Central memory CD4-positive, alpha-beta T cell (primary cell): ENCODE measurements around the gene RASSF3.

ENCODE experiments used
- DNase-seq: peaks from one replicate; pipeline ENCODE4 v3.0.0; 2022

The RASSF3 gene

DNA sequence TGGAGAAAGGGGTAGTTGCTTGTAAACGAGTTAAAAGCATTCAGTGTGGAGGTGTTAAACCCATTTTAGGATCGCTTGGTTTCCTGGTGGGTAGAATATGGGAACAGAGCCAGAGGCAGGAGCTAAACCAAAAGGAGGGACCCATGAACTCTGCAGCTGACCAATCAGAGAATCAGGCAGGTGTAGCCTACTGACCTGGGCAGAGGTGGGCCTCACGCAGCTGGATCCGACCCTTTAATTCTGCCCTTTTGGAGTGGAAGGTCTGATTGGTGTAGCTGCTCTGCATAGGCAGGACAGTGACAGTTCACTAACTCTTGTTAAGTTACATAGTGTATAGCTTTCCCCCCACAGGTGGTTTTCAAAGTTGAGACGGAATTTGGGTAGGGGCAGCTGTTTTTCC lies 85.3 kb downstream of the RASSF3 start:
- DNase-seq = no peak

DNA sequence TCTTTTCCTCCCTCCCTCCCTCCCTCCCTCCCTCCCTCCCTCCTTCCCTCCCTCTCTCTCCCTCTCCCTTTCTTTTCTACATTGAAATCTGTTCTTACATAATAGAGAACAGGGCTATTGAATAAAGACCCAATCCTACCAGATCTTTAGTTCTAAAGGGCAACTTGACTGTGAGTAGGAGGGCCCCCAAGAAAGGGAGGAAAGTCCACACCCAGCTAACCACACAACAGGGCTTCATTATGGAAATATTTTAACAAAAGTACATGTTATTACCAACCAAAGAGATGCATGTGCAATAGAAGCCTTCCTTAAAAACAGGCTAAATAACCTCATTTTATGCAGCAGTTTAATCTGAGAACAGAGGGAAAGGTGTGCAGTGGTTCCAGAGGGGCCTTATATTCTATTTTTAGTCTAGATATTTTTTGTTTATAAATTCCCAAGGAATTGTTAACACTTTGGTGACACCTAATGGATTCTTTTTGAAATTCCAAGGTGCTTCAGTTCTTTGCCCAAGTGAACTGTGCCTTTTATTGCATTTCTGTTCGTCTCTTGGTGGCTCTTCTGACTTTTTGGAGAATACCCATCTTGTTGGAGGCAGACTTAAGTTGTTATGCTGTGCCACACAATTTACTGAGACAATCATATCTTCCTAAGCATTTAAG lies 85.9 kb downstream of the RASSF3 start:
- DNase-seq = no peak

DNA sequence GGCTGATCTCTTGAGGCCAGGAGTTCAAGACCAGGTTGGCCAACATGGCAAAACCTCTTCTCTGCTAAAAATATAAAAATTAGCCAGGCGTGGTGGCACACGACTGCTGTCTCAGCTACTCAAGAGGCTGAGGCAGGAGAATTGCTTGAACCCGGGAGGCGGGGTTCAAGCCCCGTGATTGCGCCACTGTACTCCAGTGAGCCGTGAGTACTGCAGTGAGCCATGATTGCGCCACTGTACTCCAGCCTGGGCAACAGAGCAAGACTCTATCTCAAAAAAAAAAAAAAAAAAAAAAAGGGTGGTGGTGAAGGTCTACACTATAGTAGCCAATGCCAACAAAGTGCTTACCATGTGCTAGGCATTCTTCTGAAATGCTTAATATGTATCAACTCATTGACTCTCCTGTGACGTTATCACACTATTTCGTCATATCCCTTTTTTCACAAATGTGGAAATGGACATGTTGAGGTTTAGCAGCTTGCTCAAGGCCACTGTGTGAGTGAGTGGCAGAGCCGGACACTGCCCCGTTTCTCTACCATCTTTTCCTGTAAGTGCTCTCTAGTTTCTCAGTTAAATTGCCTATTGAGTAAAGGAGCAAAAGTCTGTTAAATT lies 89.3 kb downstream of the RASSF3 start:
- DNase-seq = no peak

DNA sequence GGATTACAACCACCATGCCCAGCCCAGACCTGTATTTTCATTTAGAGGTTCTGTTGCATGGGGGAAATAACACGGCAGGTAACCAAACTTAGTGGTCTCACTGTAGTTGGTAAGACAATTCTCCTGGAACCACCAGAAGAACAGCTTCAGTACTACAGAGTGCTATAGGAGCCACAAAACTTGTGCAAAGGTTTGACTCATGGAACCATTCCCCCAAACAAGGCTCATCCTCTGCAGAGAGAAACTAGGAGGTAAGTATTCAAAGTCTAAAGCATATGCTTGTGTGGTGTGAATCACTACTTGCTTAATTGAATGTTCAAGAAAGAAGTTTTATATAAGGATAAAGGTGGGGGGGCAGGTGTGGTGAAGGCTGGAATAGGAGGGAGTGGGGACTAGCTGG lies 90.2 kb downstream of the RASSF3 start:
- no peak for DNase-seq

DNA sequence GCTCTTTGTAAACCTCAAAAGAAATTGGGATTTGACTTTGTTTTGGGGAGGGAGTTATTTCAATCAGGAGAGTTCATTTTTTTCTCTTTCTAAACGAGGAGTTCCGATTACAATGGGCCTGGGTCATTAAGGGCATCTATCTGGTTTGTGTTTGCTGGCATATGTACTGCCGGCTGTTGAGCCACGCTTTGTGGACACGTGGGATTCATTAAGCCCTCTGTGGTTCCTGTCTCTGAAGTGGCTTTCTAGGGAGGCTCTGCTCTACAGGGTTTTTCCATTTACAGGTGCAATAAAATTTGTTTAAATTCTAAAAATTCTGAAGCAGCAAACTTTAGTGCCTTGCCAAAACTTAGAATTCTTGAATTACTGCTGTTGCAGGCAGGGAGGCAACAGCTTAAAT lies 91.0 kb downstream of the RASSF3 start:
- no peak for DNase-seq

DNA sequence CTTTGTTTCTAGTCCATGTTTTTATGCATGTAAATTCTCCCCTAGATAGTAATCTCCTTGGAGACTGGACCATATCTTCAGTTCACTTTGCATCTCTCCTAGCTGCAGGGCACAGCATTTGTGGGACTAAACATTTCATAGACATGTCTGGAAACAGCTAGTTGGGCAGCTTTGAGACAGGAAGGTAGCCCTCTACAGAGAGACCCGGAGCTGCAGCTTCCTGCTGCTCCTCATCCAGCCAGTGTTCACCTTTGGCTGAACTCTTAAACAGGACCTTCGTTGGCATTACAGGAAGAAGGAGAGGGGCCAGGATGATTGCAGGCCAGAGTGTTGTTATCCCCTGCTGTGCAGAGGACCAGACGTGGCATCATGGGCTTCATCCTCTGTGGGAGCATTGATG lies 96.0 kb downstream of the RASSF3 start:
- DNase-seq = no peak

DNA sequence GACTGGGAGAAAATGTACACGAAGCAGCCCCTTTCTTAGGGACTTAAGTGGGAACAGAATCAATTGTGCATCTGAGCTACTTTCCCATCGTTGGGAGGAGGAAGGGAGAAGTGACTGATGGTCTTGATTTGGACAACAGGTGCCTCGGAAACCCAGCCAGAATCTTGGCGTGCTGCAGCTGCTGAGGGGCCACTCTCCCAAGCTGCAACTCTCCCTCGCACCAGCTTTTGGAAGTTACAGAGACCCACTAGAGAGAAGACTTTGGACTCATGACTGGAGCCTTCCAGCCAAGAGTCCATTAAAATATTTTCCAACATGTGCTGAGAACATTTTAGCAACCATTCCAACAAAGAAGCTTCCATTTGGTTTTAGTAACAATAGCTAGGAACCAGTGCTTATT lies 96.6 kb downstream of the RASSF3 start:
- DNase-seq = no peak

DNA sequence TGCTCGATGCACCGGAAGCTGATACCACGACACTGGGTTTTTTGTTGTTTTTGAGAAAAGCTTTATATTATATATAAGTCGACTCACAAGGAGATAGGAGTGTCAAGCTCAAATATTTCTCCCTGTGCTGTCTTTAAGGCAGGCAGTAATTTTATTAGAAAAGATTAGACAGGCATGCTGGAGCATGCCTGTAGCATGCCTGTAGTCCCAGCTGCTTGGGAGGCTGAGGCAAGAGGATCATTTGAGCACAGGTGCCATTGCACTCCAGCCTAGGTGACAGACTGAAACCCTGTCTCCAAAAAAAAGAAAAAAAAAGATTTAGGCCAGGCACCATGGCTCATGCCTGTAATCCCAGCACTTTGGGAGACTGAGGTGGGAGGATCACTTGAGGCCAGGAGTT lies 97.1 kb downstream of the RASSF3 start:
- no peak for DNase-seq

DNA sequence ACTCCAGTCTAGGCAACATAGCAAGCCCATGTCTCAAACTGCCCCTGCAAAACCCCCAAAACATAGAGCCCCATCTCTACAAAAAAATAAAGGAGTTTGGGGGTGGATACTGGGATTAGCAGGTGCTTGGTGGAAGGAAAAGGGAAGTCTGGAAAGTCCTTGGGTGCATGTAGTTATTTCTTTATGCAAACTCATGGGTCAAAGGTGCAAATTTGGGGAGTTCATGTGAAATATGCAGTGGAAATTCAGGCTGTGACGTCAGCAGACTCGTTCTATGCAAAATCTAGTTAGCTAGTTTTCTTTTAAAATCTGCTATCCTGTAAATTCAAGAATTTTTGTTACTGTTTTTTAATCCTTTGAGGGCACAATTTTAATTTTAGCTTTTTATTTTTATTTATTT lies 97.6 kb downstream of the RASSF3 start:
- DNase-seq = no peak

DNA sequence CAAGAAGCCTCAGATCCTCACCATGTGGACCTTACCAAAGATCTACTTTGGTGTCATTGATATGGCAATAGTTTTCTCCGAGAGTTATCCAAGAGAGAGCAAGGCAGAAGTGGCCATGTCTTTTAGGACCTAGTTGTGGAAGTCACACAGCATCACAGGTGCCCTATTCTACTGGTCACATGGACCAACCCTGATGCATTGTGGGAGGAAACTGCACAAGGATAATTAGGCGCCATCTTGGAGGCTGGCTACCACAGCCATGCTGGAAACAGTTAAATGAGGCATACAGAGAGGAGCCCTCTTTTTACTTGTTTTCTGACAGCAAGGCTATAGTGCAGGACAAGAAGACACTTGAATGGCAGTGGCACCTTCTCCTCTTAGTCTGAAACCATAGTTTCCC lies 99.1 kb downstream of the RASSF3 start:
- DNase-seq = no peak

DNA sequence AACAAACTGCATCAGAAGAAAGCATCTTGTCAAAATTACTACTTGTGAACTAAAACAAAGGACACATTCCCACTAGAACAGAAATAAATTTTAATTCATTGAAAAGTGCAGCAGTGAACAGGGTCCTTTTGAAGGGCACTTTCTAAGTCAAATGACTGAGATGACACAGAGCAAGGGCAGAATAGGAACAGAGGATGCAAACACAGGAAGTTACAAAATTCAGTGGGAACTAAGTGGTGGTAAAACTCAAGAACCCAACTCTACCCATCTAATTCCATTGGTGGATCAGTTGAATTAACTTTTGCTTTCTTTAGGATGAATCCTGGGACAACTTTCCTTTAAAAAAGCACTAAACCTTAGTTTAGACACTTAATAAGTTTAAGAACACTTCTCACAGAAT lies 103.1 kb downstream of the RASSF3 start:
- DNase-seq = no peak

DNA sequence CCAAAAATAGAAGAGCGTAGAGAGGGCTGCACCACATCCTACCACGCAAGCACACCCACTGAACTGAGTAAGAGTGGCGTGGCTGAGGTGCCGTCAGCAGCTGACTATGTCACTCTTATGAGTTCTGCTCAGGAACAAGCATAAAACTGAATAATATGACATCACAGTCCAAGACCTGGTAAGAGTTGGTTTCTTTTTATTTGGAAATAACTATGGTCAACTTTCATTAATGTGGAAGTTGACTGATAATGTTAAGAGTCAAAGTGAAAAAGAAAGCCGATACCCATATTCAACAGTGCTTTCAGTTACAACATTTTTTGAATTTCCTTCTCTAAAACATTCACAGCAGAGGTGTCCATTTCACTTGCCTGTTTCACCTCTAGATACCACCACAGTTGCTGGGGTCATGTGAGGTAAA lies 104.3 kb downstream of the RASSF3 start:
- no peak for DNase-seq

DNA sequence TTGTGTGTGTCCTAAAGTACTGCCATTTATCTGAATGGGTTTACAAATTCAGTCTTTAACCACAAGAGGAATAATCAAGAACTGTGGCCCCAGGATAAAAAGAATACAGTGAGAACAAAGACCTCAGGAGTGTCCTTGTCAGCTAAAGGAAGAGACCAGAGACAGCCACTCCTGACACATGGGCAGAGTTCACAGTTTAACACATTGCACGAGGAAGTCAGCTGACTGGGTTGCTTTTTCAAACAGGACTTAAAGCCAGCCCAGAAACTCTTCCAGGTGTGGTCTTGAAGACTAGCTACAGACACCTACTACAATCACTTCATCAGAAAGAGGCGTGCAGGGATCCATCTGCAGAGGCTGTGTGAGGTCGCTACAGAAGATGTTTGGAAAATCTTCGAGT lies 106.1 kb downstream of the RASSF3 start:
- no peak for DNase-seq

DNA sequence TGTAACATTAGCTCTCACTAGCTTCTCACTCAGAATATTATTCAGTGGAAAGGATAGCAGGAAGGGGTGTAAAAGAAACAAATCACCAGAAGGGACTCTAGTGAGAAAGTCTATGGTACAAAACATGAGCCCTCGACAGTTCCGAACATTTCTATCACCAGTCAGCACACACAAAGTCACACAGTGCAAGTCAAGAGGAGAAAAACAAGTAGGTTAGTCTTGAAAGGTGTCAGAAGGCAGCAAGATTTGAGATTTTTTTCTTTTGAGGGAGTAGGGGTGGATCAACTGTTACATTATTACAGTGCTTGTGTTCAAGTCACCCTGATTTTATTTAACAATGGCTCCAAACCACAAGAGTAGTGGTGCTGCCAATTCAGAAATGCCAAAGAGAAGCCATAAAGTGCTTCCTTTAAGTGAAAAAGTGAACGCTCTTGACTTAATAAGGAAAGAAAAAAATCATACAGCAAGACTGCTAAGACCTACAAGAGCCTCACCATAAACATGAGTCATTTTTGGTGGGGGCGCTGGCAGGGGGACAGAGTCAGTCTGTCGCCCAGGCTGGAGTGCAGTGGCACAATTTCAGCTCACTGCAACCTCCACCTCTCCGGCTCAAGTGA lies 106.7 kb downstream of the RASSF3 start:
- no peak for DNase-seq

DNA sequence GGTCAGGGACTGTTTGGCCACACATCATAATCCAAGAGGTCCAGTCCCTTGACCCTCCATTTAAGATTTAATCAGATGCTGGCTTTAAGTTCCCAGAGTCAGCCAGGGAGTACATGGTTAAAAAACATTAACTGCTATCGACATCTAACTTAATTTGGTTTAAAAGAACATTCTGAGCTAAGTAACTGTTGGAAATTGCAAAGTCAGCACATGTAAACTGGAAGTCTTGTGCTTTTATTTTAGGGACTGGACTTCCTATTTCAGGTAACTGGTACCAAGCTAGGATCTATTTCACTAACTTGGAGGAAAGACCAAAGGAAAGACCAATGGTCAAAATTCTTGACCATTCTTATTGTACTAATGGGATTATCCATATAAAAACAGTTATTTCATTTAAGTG lies 108.4 kb downstream of the RASSF3 start:
- no peak for DNase-seq

DNA sequence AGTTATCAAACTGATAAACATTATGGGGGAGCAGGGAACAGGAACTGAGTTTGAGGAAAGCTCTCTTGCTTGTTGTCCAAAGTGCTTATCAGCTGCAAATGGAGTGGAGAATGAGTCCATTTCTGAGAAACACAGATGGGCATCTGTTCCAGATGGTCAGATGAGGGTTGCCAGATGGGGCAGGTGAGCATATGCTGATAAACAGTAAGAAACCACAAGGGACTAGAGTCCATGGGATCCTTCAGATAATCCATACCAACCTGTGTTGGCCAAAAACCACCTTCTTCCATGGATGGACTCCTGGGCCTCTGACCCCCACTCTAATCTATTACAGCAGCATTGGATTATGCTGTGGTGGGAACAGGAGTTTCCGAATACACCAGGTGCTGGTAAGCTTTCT lies 110.6 kb downstream of the RASSF3 start:
- DNase-seq = no peak

DNA sequence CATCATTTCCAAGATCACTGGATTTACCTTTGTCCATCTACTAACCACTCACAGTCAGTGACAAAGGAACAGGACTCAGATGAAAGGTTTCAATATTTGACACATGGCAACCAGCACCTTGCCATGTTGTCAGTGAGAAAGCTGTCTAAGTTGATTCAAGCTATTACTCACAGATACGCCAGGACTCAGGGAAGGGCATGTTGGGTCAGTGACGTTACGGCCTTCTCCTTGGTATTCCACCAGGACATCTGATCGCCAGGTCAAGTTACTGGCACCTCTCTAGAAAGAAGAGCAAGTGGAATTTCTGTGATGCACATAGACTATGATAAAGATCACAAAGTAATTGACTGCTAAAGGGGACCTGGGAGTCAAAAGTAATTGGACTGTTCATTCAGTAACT lies 112.5 kb downstream of the RASSF3 start:
- DNase-seq = no peak

DNA sequence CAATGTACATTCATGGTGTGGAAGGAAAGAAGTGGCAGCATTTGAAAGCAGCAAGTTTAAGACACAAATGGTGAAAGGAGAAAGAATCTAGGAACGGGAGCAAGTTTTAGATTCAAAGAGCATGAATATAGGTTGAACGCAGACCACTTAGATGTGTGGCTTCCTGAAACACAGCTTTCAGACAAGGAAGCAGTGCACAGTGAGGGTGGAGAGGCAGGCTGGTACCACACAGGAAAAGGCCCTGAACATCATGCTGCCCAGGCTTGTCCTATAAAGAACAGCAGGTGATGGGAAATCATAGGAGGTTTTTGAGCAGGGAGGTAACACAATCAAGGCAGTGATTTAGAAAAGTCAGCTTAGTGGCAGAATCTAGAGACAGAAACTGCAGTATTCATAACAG lies 113.3 kb downstream of the RASSF3 start:
- DNase-seq = no peak

DNA sequence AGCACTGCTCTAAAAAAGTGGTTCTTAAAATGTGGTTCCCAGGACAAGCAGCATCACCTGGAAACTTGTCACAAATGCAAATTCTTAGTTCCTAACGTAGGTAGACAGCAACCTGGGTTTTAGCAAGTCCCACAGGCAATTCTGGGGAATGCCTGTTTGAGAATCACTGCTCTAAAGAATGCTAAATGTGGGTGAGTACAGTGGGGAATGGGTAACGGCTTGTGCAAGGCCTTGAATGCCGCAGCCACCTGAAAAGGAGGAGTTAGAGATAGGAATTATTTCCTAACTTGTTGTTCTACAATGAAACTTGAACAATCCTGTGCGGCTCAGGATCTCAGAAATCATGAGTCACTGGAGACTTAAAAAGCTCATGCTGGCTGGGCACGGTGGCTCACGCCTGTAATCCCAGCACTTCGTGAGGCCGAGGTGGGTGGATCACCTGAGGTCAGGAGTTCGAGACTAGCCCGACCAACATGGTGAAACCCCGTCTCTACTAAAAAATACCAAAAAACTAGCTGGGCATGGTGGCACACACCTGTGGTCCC lies 114.0 kb downstream of the RASSF3 start:
- no peak for DNase-seq

DNA sequence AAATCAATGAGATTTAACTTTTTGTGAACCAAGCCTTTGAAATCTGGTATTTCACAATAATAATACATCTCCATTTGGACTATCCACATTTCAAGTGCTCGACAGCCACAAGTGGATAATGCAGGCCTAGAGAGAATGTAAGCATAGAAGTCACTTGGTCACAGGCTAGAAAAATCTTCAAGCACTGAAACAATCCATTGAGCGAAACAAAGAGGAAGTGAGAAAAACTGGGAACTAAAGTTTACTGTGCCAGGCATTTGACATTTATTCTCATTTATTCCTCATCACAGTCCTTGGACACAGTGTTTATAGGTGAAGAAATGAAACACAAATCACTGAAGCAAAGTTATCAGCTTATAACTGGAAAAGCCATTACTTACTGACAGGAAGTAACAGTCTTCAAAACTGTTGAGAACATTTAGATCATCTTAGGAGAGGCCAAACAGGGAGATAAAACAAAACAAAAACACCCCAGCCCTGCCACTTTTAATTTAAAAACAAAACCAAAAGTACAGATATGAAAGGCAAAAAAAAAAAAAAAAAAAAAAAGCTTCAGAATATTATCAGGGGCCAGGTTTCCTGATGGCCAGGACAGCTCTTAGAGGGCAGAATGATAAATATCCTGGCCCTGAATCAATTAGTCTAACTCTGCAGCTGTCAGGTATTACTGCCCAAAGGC lies 119.8 kb downstream of the RASSF3 start:
- DNase-seq = no peak

DNA sequence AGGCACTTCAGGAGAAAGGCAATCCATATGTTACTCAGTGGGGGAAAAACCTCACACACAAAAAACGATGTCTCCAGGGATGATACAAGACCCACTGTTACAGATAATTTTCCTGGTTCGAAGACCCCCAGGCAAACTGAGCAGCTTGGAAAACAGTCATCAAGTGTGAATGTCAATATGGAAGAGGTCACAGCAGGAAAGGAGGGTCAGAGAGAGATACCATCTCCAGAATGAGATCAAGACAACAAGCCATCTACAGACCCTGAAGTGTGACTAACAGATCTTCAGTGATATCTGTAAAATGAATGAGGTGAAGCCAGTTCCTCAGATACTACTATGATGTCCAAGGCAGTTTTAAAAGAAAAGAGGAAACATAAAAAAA lies 120.3 kb downstream of the RASSF3 start:
- no peak for DNase-seq

DNA sequence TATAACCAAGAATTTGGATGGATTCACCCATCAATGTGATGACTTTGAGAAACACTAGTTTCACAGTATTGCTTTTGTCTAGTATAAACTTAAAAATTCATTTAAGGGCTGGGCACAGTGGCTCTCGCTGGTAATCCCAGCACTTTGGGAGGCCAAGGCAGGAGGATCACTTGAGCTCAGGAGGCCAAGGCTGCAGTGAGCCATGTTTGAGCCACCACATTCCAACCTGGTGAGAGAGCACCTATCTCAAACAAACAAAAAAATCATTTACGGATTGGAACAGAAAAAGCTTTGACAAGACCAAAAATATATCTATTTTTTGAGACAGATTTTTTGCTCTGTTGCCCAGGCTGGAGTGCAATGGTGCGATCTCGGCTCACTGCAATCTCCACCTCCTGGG lies 121.4 kb downstream of the RASSF3 start:
- DNase-seq = no peak

DNA sequence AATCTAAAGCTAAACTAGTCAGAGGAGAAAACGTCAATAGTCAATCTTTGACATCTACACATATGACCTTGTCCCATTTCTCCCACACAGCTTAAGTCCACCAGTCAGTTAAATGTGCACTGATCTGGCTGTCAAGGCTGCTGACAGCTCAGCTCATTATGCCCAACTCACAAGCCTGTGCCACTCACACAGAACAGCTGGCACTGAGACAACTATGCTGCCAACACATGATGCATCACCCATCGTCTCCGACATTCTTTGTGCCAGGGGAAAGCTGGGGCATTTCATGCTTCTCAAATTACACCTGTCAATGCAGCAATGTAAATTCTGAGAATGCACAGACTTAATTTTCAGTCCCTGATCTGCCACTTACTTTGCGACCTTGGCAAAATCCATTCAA lies 123.6 kb downstream of the RASSF3 start:
- DNase-seq = no peak

DNA sequence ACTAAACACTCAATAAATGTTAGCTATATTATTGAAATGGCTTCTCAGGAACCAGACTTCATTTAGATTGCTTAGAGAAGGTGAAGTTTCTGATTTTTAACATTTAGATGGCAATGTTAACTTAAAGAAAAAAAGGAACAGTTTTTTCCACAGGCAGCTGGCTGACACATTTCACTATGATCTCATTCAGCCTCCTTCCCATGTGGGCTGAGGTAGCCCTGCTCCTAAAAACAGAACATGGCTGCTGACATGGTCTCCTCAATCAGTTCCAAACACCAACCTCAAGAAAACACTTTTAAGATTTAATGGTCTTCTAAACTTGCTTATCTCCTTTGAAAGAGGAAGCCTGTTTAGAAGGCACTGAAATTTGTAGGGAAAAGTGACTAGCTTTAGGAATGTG lies 125.1 kb downstream of the RASSF3 start:
- no peak for DNase-seq
